Activated naive CD8-positive, alpha-beta T cell treated with anti-CD3 and anti-CD28 coated beads, Interleukin-2, amount 50 U/mL, for 24 hours (primary cell): Measurements from ENCODE around the gene STIL.

ENCODE experiments used
- ATAC-seq: fragments of 150-1000 bp; cut with Tn5 transposase; one replicate; pipeline ENCODE4 v1.10.0; 2021
- DNase-seq: peaks from one replicate; pipeline ENCODE4 v3.0.0; 2021
- H3K27ac Mint-ChIP-seq: one replicate; pipeline ENCODE4 v1.8.0; 2021; ENCODE audit warnings: mild to moderate bottlenecking, mixed read lengths
- H3K27me3 Mint-ChIP-seq: one replicate; pipeline ENCODE4 v1.8.0; 2021; ENCODE audit warnings: mixed read lengths
- H3K36me3 Mint-ChIP-seq: one replicate; pipeline ENCODE4 v1.8.0; 2021; ENCODE audit warnings: low read depth, mixed read lengths
- H3K4me1 Mint-ChIP-seq: one replicate; pipeline ENCODE4 v1.8.0; 2021; ENCODE audit warnings: mixed read lengths
- H3K4me3 Mint-ChIP-seq: one replicate; pipeline ENCODE4 v1.8.0; 2021; ENCODE audit warnings: mild to moderate bottlenecking, moderate library complexity, mixed read lengths
- H3K9me3 Mint-ChIP-seq: one replicate; pipeline ENCODE4 v1.8.0; 2021; ENCODE audit warnings: mixed read lengths

Gene STIL

GRCh38 chr1:47224676-47225399 is 89.1 kb downstream of the STIL start:
- no peaks in the 10 kb centered on the region for H3K9me3 Mint-ChIP-seq
- ATAC-seq (no peak), DNase-seq (no peak)
- peaks cover 45% of the 10 kb centered on the region for H3K27me3 Mint-ChIP-seq
- no peak overlapping the region for H3K4me3 Mint-ChIP-seq
- no peak overlapping the region for H3K27ac Mint-ChIP-seq
- peaks cover 11% of the 10 kb centered on the region for H3K4me1 Mint-ChIP-seq
- no peaks in the 10 kb centered on the region for H3K36me3 Mint-ChIP-seq

- no peak overlapping the region for H3K4me3 Mint-ChIP-seq
- peaks cover 4% of the 10 kb centered on the region for H3K4me1 Mint-ChIP-seq
- H3K27ac Mint-ChIP-seq = no peak overlapping the region
- ATAC-seq = no peak
- peaks cover 37% of the 10 kb centered on the region for H3K27me3 Mint-ChIP-seq
- no peaks in the 10 kb centered on the region for H3K36me3 Mint-ChIP-seq
- no peak for DNase-seq
- H3K9me3 Mint-ChIP-seq = no peaks in the 10 kb centered on the region
Observed at GRCh38 chr1:47223921-47224675, 89.8 kb downstream of the STIL start.

GRCh38 chr1:47223174-47223920 is 90.6 kb downstream of the STIL start:
- H3K4me3 Mint-ChIP-seq = no peak overlapping the region
- H3K27me3 Mint-ChIP-seq = peaks cover 34% of the 10 kb centered on the region
- no peaks in the 10 kb centered on the region for H3K36me3 Mint-ChIP-seq
- no peaks in the 10 kb centered on the region for H3K9me3 Mint-ChIP-seq
- H3K4me1 Mint-ChIP-seq = peaks cover 4% of the 10 kb centered on the region
- no peak for ATAC-seq
- no peak for DNase-seq
- no peak overlapping the region for H3K27ac Mint-ChIP-seq

GRCh38 chr1:47222476-47222875 is 91.5 kb downstream of the STIL start:
- H3K4me1 Mint-ChIP-seq = peaks cover 4% of the 10 kb centered on the region
- peaks cover 25% of the 10 kb centered on the region for H3K27me3 Mint-ChIP-seq
- no peaks in the 10 kb centered on the region for H3K36me3 Mint-ChIP-seq
- no peaks in the 10 kb centered on the region for H3K9me3 Mint-ChIP-seq
- DNase-seq (no peak), ATAC-seq (no peak)
- H3K27ac Mint-ChIP-seq = no peak overlapping the region
- H3K4me3 Mint-ChIP-seq = no peak overlapping the region

GRCh38 chr1:47219590-47220220 is 94.2 kb downstream of the STIL start:
- Mint-ChIP-seq H3K4me1 (no peaks in the 10 kb centered on the region), H3K9me3 (no peaks in the 10 kb centered on the region), H3K27me3 (peaks cover 8% of the 10 kb centered on the region), H3K4me3 (no peak overlapping the region), H3K36me3 (no peaks in the 10 kb centered on the region), H3K27ac (no peak overlapping the region)
- DNase-seq (no peak), ATAC-seq (no peak)

GRCh38 chr1:47219001-47219400 is 94.9 kb downstream of the STIL start:
- no peaks in the 10 kb centered on the region for H3K9me3 Mint-ChIP-seq
- no peak overlapping the region for H3K4me3 Mint-ChIP-seq
- H3K27ac Mint-ChIP-seq = no peak overlapping the region
- ATAC-seq (no peak), DNase-seq (no peak)
- H3K36me3 Mint-ChIP-seq = no peaks in the 10 kb centered on the region
- H3K27me3 Mint-ChIP-seq = peaks cover 8% of the 10 kb centered on the region
- no peaks in the 10 kb centered on the region for H3K4me1 Mint-ChIP-seq

GRCh38 chr1:47216278-47217059 is 97.5 kb downstream of the STIL start:
- H3K27me3 Mint-ChIP-seq = peaks cover 4% of the 10 kb centered on the region
- no peaks in the 10 kb centered on the region for H3K9me3 Mint-ChIP-seq
- H3K4me3 Mint-ChIP-seq = no peak overlapping the region
- no peaks in the 10 kb centered on the region for H3K36me3 Mint-ChIP-seq
- H3K27ac Mint-ChIP-seq = no peak overlapping the region
- H3K4me1 Mint-ChIP-seq = no peaks in the 10 kb centered on the region
- ATAC-seq (no peak), DNase-seq (no peak)

GRCh38 chr1:47215713-47216112 is 98.2 kb downstream of the STIL start:
- Mint-ChIP-seq H3K4me1 (no peaks in the 10 kb centered on the region), H3K9me3 (no peaks in the 10 kb centered on the region), H3K4me3 (no peak overlapping the region), H3K27ac (no peak overlapping the region), H3K27me3 (peaks cover 2% of the 10 kb centered on the region), H3K36me3 (no peaks in the 10 kb centered on the region)
- ATAC-seq (no peak), DNase-seq (no peak)

- Mint-ChIP-seq H3K27ac (no peak overlapping the region), H3K36me3 (no peaks in the 10 kb centered on the region), H3K9me3 (no peaks in the 10 kb centered on the region), H3K4me3 (no peak overlapping the region), H3K27me3 (peaks cover 6% of the 10 kb centered on the region), H3K4me1 (no peaks in the 10 kb centered on the region)
- ATAC-seq = no peak
- no peak for DNase-seq
Observed at GRCh38 chr1:47214549-47214948, 99.4 kb downstream of the STIL start.

GRCh38 chr1:47213230-47213963 is 100.5 kb downstream of the STIL start:
- no peaks in the 10 kb centered on the region for H3K36me3 Mint-ChIP-seq
- no peaks in the 10 kb centered on the region for H3K4me1 Mint-ChIP-seq
- no peak overlapping the region for H3K27ac Mint-ChIP-seq
- H3K9me3 Mint-ChIP-seq = no peaks in the 10 kb centered on the region
- no peak overlapping the region for H3K4me3 Mint-ChIP-seq
- no peak for ATAC-seq
- peaks cover 6% of the 10 kb centered on the region for H3K27me3 Mint-ChIP-seq
- no peak for DNase-seq

- ATAC-seq (no peak), DNase-seq (no peak)
- no peak overlapping the region for H3K27ac Mint-ChIP-seq
- no peaks in the 10 kb centered on the region for H3K36me3 Mint-ChIP-seq
- no peaks in the 10 kb centered on the region for H3K4me1 Mint-ChIP-seq
- H3K4me3 Mint-ChIP-seq = no peak overlapping the region
- no peaks in the 10 kb centered on the region for H3K9me3 Mint-ChIP-seq
- H3K27me3 Mint-ChIP-seq = peaks cover 6% of the 10 kb centered on the region
Observed at GRCh38 chr1:47212636-47213229, 101.2 kb downstream of the STIL start.

GRCh38 chr1:47211796-47212269 is 102.1 kb downstream of the STIL start:
- no peak for ATAC-seq
- Mint-ChIP-seq H3K4me1 (no peaks in the 10 kb centered on the region), H3K36me3 (no peaks in the 10 kb centered on the region)

GRCh38 chr1:47210666-47211065 is 103.3 kb downstream of the STIL start:
- no peaks in the 10 kb centered on the region for H3K36me3 Mint-ChIP-seq
- no peaks in the 10 kb centered on the region for H3K9me3 Mint-ChIP-seq
- no peak overlapping the region for H3K4me3 Mint-ChIP-seq
- peaks cover 8% of the 10 kb centered on the region for H3K27me3 Mint-ChIP-seq
- DNase-seq (no peak), ATAC-seq (no peak)
- H3K4me1 Mint-ChIP-seq = no peaks in the 10 kb centered on the region
- H3K27ac Mint-ChIP-seq = no peak overlapping the region

More at GRCh38 chr1:47211796-47212269, 102.1 kb downstream of the STIL start:
- DNase-seq = no peak
- Mint-ChIP-seq H3K27me3 (peaks cover 6% of the 10 kb centered on the region), H3K9me3 (no peaks in the 10 kb centered on the region), H3K27ac (no peak overlapping the region), H3K4me3 (no peak overlapping the region)
